ENCODE measurements around the gene IL1R1.
"Not testable (repeated sequence)": the region's sequence is repeated elsewhere in the genome, so short reads cannot be mapped to it uniquely, and the experiment has no call there.

The IL1R1 gene

GRCh38 chr2:102099536-102100298 is 42.8 kb upstream of the IL1R1 start:
- no peak overlapping the region for H3K4me3 ChIP-seq
- no peaks in the 10 kb centered on the region for H3K27me3 ChIP-seq
- no peaks in the 10 kb centered on the region for H3K9me3 ChIP-seq
- no peak overlapping the region for H3K27ac ChIP-seq
- intact Hi-C loops (cut with DNase I; ENCODE audit: low total_unique reads), result no loop called here
- TF ChIP-seq CTCF (IDR thresholded peaks at IDR 0.05), result no peak
- H3K4me1 ChIP-seq, result peaks cover 0 to 12% (median 5%) of the 10 kb centered on the region in 4 donors
- no peak for DNase-seq
- H3K36me3 ChIP-seq, result no peaks in the 10 kb centered on the region

- no peaks in the 10 kb centered on the region for H3K36me3 ChIP-seq
- no peaks in the 10 kb centered on the region for H3K9me3 ChIP-seq
- peaks cover 0 to 20% (median 5%) of the 10 kb centered on the region in 4 donors for H3K4me1 ChIP-seq
- intact Hi-C loops (cut with DNase I; ENCODE audit: low total_unique reads), result no loop called here
- no peak overlapping the region for H3K27ac ChIP-seq
- no peak for TF ChIP-seq CTCF (IDR thresholded peaks at IDR 0.05)
- no peaks in the 10 kb centered on the region for H3K27me3 ChIP-seq
- no peak for DNase-seq
- H3K4me3 ChIP-seq, result no peak overlapping the region
Measured at GRCh38 chr2:102100371-102101096, 42.0 kb upstream of the IL1R1 start.

GRCh38 chr2:102101097-102101848 is 41.3 kb upstream of the IL1R1 start:
- no peak overlapping the region for H3K4me3 ChIP-seq
- H3K27me3 ChIP-seq, result no peaks in the 10 kb centered on the region
- no peak for TF ChIP-seq CTCF (IDR thresholded peaks at IDR 0.05)
- H3K36me3 ChIP-seq, result no peaks in the 10 kb centered on the region
- no peak for DNase-seq
- intact Hi-C loops (cut with DNase I; ENCODE audit: low total_unique reads), result no loop called here
- peaks cover 0 to 22% (median 5%) of the 10 kb centered on the region in 4 donors for H3K4me1 ChIP-seq
- H3K9me3 ChIP-seq, result no peaks in the 10 kb centered on the region
- H3K27ac ChIP-seq, result no peak overlapping the region

DNA sequence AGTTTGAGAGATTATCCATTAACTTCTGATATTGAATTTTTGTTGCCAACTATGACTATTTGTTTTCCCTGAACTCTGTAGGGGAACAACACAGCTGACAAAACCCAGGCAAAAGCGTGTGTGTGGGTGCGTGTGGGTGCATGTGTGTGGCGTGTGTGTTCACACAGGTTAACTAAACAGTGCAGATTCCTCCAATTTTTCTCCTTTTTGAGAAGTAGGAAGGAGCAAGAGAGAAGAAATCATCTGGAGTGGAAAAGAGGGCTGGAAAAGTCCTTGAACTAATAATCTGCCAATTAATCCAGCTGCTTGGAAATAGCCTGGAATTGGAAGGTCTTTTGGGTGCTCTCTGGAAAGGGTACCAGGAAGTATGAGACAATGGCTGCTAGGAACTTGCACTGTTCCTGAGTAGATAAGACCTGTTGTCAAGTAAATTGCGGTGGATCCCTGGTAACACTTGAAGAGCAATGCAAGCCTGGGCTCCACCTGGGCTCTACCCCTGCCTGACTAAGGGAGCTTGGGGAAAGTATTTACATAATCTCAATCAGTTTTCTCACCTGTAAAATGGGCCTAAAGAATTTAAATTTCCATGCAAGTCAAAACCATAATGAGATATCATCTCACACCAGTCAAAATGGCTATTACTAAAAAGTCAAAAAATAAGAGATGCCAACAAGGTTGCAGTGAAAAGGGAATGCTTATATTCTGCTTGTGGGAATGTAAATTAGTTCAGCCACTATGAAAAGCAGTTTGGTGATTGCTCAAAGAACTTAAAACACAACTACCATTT is 40.5 kb upstream of the IL1R1 start:
- H3K4me1 ChIP-seq, result peaks cover 0 to 22% (median 5%) of the 10 kb centered on the region in 4 donors
- intact Hi-C loops (cut with DNase I; ENCODE audit: low total_unique reads), result no loop called here

GRCh38 chr2:102102636-102102948 is 40.0 kb upstream of the IL1R1 start:
- H3K4me3 ChIP-seq; H3K9me3 ChIP-seq; DNase-seq; intact Hi-C loops (cut with DNase I; ENCODE audit: low total_unique reads); H3K27me3 ChIP-seq; H3K27ac ChIP-seq; H3K36me3 ChIP-seq: not testable (repeated sequence)
- peaks cover 0 to 22% (median 5%) of the 10 kb centered on the region in 4 donors for H3K4me1 ChIP-seq

More for the DNA sequence above, 40.5 kb upstream of the IL1R1 start:
- Histone ChIP-seq H3K27ac (no peak overlapping the region), H3K9me3 (no peaks in the 10 kb centered on the region), H3K27me3 (no peaks in the 10 kb centered on the region), H3K4me3 (no peak overlapping the region), H3K36me3 (no peaks in the 10 kb centered on the region)
- TF ChIP-seq CTCF (IDR thresholded peaks at IDR 0.05), result no peak
- no peak for DNase-seq
